Fibroblast of lung (primary cell): ENCODE results near the gene HMGB2. TPM values are rescaled to one million over a fixed set of nuclear protein-coding genes. Genes with fewer than 3 reads are reported as not detected.

ENCODE experiments used
- DNase-seq, 2 donors: peaks; one replicate each; pipeline versions ENCODE4 v3.0.0 to v3.0.0-alpha.2; 2010; ENCODE audit warnings: low read depth in 2 of 2
- H2AFZ ChIP-seq: 2 replicates; pipeline ENCODE4 v1.5.1; 2012; ENCODE audit warnings: low read length, control low read depth, inconsistent platforms
- H3K27ac ChIP-seq: 2 replicates; pipeline ENCODE4 v1.5.1; 2011; ENCODE audit warnings: low read length, control low read depth; ENCODE audit not compliant: insufficient read depth
- H3K27me3 ChIP-seq: 2 replicates; pipeline ENCODE4 v1.5.1; 2011; ENCODE audit warnings: mild to moderate bottlenecking, low read length; ENCODE audit not compliant: control insufficient read depth, insufficient read depth
- H3K36me3 ChIP-seq: 2 replicates; pipeline ENCODE4 v1.5.1; 2011; ENCODE audit warnings: low read length; ENCODE audit not compliant: control insufficient read depth, insufficient read depth
- H3K4me1 ChIP-seq: 2 replicates; pipeline ENCODE4 v1.5.1; 2011; ENCODE audit warnings: low read length; ENCODE audit not compliant: control insufficient read depth, insufficient read depth; ENCODE audit errors: extremely low read depth
- H3K4me2 ChIP-seq: 2 replicates; pipeline ENCODE4 v1.5.1; 2011; ENCODE audit warnings: low read length, control low read depth; ENCODE audit not compliant: insufficient read depth; ENCODE audit errors: extremely low read depth
- H3K4me3 ChIP-seq, 4 experiments: fragments of 200-600 bp in 1 of 4; sonication (generic) in 1 of 4; replicated peaks in 1 of 4; 2 replicates each; pipeline ENCODE4 v1.5.1; 2011 to 2016; ENCODE audit warnings: low read length in 4 of 4, low read depth in 3 of 4, mild to moderate bottlenecking in 3 of 4, control low read depth in 2 of 4, inconsistent platforms in 1 of 4, mixed read lengths in 1 of 4; ENCODE audit not compliant: insufficient read depth in 1 of 4; ENCODE audit errors: control extremely low read depth in 1 of 4
- H3K79me2 ChIP-seq: 2 replicates; pipeline ENCODE4 v1.5.1; 2012; ENCODE audit warnings: mild to moderate bottlenecking, low read length, inconsistent platforms; ENCODE audit not compliant: control insufficient read depth, insufficient read depth
- H3K9ac ChIP-seq: 2 replicates; pipeline ENCODE4 v1.5.1; 2011; ENCODE audit warnings: mild to moderate bottlenecking, low read length, control low read depth; ENCODE audit not compliant: insufficient read depth
- H3K9me3 ChIP-seq: 2 replicates; pipeline ENCODE4 v1.5.1; 2012; ENCODE audit warnings: low read depth, low read length; ENCODE audit not compliant: control insufficient read depth, insufficient read depth
- H4K20me1 ChIP-seq: 2 replicates; pipeline ENCODE4 v1.5.1; 2011; ENCODE audit warnings: low read length; ENCODE audit not compliant: control insufficient read depth, insufficient read depth; ENCODE audit errors: extremely low read depth
- CTCF ChIP-seq, 2 donors: IDR thresholded peaks in 1 of 2; conservative IDR thresholded peaks in 1 of 2; 1 replicate in 1 of 2; 2 replicates in 1 of 2; pipeline ENCODE4 v1.5.1; 2011 to 2012; ENCODE audit warnings: low read length in 2 of 2, control low read depth in 1 of 2, inconsistent platforms in 1 of 2, low read depth in 1 of 2, mild to moderate bottlenecking in 1 of 2
- EZH2 ChIP-seq: IDR thresholded peaks from 2 replicates; pipeline ENCODE4 v1.5.1; 2012; ENCODE audit warnings: low read length, control low read depth, mild to moderate bottlenecking; ENCODE audit errors: missing control alignments
- polyA plus RNA-seq, 2 donors: library from polyadenylated mRNA; depleted of rRNA in 1 of 2; stranded (reverse) in 1 of 2; unstranded in 1 of 2; fragments of >200 nt; gene quantifications; 2 replicates each; pipeline ENCODE4 v1.2.1, GENCODE V29; 2011 to 2012; ENCODE audit warnings: missing spikeins in 1 of 2
- total RNA-seq: library from RNA; depleted of rRNA; stranded (reverse); fragments of >200 nt; gene quantifications from 2 replicates; pipeline ENCODE4 v1.2.1, GENCODE V29; 2014

The HMGB2 gene
- total and polyA plus RNA-seq, 2 donors (not counting 1 experiment from before 2014, with no cell fraction given), result 123 to 183 TPM

GRCh38 chr4:173347467-173347866 lies 13.3 kb upstream of the HMGB2 start:
- Histone ChIP-seq H4K20me1 (no peaks in the 10 kb centered on the region), H3K4me2 (no peak overlapping the region), H3K36me3 (no peaks in the 10 kb centered on the region), H3K79me2 (no peaks in the 10 kb centered on the region), H3K9me3 (no peaks in the 10 kb centered on the region), H3K27me3 (no peaks in the 10 kb centered on the region), H3K4me3 (no peak overlapping the region), H2AFZ (no peak overlapping the region), H3K4me1 (peaks cover 3% of the 10 kb centered on the region), H3K9ac (no peak overlapping the region), H3K27ac (no peak overlapping the region)
- TF ChIP-seq EZH2 (no peak), CTCF (conservative IDR thresholded peaks at IDR 0.05 in 1 of 2, IDR thresholded peaks at IDR 0.05 in 1 of 2; ENCODE audit: low read depth in 1 of 2, low read length in 2 of 2) (no peak)
- no peak for DNase-seq

GRCh38 chr4:173346074-173346473 lies 11.9 kb upstream of the HMGB2 start:
- Histone ChIP-seq H3K79me2 (no peaks in the 10 kb centered on the region), H3K9ac (no peak overlapping the region), H3K4me3 (no peak overlapping the region), H3K27me3 (no peaks in the 10 kb centered on the region), H3K4me1 (peaks cover 3% of the 10 kb centered on the region), H2AFZ (peak overlapping the region; percentile 15), H3K27ac (peak overlapping the region; percentile 42), H4K20me1 (no peaks in the 10 kb centered on the region), H3K4me2 (peak overlapping the region; percentile 57), H3K9me3 (no peaks in the 10 kb centered on the region), H3K36me3 (no peaks in the 10 kb centered on the region)
- peak in 1 of 2 donors; percentile 76 for DNase-seq
- TF ChIP-seq EZH2, result no peak
- TF ChIP-seq CTCF (conservative IDR thresholded peaks at IDR 0.05 in 1 of 2, IDR thresholded peaks at IDR 0.05 in 1 of 2; ENCODE audit: low read depth in 1 of 2, low read length in 2 of 2), result no peak

GRCh38 chr4:173345648-173346047 lies 11.5 kb upstream of the HMGB2 start:
- no peaks in the 10 kb centered on the region for H3K36me3 ChIP-seq
- TF ChIP-seq CTCF (conservative IDR thresholded peaks at IDR 0.05 in 1 of 2, IDR thresholded peaks at IDR 0.05 in 1 of 2; ENCODE audit: low read depth in 1 of 2, low read length in 2 of 2) (no peak), EZH2 (no peak)
- H3K4me1 ChIP-seq, result peaks cover 3% of the 10 kb centered on the region
- peak overlapping the region; percentile 20 for H3K4me2 ChIP-seq
- no peaks in the 10 kb centered on the region for H4K20me1 ChIP-seq
- no peak overlapping the region for H3K4me3 ChIP-seq
- no peak overlapping the region for H3K27ac ChIP-seq
- H3K9me3 ChIP-seq, result no peaks in the 10 kb centered on the region
- no peak overlapping the region for H3K9ac ChIP-seq
- DNase-seq, result no peak
- no peaks in the 10 kb centered on the region for H3K27me3 ChIP-seq
- H3K79me2 ChIP-seq, result no peaks in the 10 kb centered on the region
- H2AFZ ChIP-seq, result no peak overlapping the region
